ENCODE measurements around the gene MN1.

Gene MN1

DNA sequence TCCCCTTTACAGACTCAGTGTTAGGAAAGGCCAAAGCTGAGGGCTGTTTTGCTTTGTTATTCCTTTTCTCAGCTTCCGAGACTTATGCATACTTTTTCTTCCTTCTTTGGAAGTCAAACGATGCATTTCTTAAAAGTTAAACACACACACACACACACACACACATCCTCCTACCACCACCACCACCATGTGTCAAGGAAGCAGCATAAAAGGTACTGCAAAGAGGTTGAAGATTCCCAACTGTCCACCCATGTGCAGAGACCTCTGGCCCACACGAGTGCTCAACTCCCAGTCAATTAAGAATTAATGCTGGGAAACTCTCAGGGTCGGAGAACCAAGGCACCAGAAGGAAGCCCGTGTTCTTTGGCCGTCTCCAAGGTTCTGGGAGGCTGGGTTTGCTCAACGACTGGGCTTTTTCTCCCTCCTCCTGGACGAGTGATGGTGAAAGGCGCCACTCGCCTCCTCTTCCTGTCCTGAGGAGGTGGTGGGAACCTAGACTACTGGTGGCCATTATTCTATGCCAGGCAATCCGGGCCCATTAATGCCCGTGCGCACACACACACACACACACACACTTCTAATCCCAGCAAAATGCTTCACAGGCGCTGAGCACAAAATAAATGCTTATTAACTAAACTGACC, 15.1 kb downstream of the MN1 start:
- DNase-seq = no peak
- Histone ChIP-seq H3K36me3 (replicated peaks; ENCODE audit: insufficient read depth, low read length) (no peaks in the 10 kb centered on the region), H3F3A (ENCODE audit: insufficient read depth, low read length) (no peaks in the 10 kb centered on the region), H3K79me2 (ENCODE audit: low read length) (no peaks in the 10 kb centered on the region), H3K4me2 (ENCODE audit: low read depth, low read length) (no peak overlapping the region), H3K9me2 (replicated peaks; ENCODE audit: insufficient read depth, low read length) (no peaks in the 10 kb centered on the region), H4K20me1 (ENCODE audit: insufficient read depth, low read length) (no peaks in the 10 kb centered on the region), H3K27ac (ENCODE audit: low read length) (no peak overlapping the region), H3K4me3 (ENCODE audit: low read length) (no peak overlapping the region), H3K9me3 (replicated peaks; ENCODE audit: insufficient read depth, low read length) (no peaks in the 10 kb centered on the region), H2AFZ (ENCODE audit: low read length) (no peak overlapping the region), H3K27me3 (replicated peaks; ENCODE audit: insufficient read depth, low read length) (peaks cover 82% of the 10 kb centered on the region), H3K4me1 (ENCODE audit: low read length) (no peaks in the 10 kb centered on the region), H3K9ac (ENCODE audit: low read length) (no peak overlapping the region)
- TF ChIP-seq EZH2phosphoT487 (IDR thresholded peaks at IDR 0.05; ENCODE audit: low read length) (no peak), EZH2 (optimal IDR thresholded peaks at IDR 0.05; ENCODE audit: low read depth, low read length) (no peak)
- TF ChIP-seq, protein P1, sequence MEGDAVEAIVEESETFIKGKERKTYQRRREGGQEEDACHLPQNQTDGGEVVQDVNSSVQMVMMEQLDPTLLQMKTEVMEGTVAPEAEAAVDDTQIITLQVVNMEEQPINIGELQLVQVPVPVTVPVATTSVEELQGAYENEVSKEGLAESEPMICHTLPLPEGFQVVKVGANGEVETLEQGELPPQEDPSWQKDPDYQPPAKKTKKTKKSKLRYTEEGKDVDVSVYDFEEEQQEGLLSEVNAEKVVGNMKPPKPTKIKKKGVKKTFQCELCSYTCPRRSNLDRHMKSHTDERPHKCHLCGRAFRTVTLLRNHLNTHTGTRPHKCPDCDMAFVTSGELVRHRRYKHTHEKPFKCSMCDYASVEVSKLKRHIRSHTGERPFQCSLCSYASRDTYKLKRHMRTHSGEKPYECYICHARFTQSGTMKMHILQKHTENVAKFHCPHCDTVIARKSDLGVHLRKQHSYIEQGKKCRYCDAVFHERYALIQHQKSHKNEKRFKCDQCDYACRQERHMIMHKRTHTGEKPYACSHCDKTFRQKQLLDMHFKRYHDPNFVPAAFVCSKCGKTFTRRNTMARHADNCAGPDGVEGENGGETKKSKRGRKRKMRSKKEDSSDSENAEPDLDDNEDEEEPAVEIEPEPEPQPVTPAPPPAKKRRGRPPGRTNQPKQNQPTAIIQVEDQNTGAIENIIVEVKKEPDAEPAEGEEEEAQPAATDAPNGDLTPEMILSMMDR (IDR thresholded peaks at IDR 0.05; ENCODE audit: low read length) = no peak

DNA sequence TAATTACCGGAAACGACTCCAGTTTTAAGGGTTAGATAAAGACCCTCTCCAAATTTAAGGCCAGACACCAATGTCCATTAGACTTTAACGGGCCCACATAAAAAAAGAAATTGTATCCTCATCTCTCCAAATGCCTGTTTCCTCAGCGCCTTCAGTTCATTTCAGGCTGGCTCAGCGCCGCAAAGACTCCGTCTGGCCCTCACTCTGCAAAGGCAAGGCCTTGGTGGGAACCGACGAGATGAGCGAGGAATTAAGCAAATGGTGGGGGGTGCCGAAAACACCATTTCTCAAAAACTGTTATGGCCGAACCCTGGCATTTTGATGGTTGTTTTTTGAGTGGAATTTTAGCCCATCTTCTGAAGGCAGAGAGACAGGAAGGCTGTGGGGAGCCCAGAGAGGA, 15.7 kb downstream of the MN1 start:
- TF ChIP-seq, protein P1 (IDR thresholded peaks at IDR 0.05; ENCODE audit: low read length) = no peak
- no peak for TF ChIP-seq EZH2phosphoT487 (IDR thresholded peaks at IDR 0.05; ENCODE audit: low read length)
- no peak for TF ChIP-seq EZH2 (optimal IDR thresholded peaks at IDR 0.05; ENCODE audit: low read depth, low read length)

DNA sequence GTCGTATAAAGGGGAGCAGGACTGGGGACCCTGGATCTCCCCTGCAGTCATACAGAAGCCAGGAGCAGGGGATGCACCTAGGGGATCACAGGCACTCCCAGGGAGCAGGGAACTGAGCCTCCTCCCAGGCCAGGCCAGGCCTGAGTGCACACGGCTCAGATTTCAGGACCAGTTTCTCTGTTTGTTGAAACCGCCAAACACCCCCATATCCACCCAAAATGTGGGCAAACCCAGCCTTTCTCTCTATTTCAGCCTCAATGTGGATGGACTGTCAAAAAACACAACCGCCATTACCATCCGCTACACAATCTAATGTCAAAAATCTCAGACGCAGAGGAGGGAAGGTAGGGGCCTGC, 17.5 kb downstream of the MN1 start:
- Histone ChIP-seq H4K20me1 (ENCODE audit: insufficient read depth, low read length) (no peaks in the 10 kb centered on the region), H3K4me1 (ENCODE audit: low read length) (no peaks in the 10 kb centered on the region), H3K4me2 (ENCODE audit: low read depth, low read length) (no peak overlapping the region), H3K9me3 (replicated peaks; ENCODE audit: insufficient read depth, low read length) (no peaks in the 10 kb centered on the region), H2AFZ (ENCODE audit: low read length) (no peak overlapping the region), H3F3A (ENCODE audit: insufficient read depth, low read length) (no peaks in the 10 kb centered on the region), H3K27me3 (replicated peaks; ENCODE audit: insufficient read depth, low read length) (peaks cover 88% of the 10 kb centered on the region), H3K36me3 (replicated peaks; ENCODE audit: insufficient read depth, low read length) (no peaks in the 10 kb centered on the region), H3K27ac (ENCODE audit: low read length) (no peak overlapping the region), H3K9me2 (replicated peaks; ENCODE audit: insufficient read depth, low read length) (no peaks in the 10 kb centered on the region), H3K79me2 (ENCODE audit: low read length) (no peaks in the 10 kb centered on the region), H3K4me3 (ENCODE audit: low read length) (no peak overlapping the region), H3K9ac (ENCODE audit: low read length) (no peak overlapping the region)
- TF ChIP-seq EZH2phosphoT487 (IDR thresholded peaks at IDR 0.05; ENCODE audit: low read length) = no peak
- TF ChIP-seq EZH2 (optimal IDR thresholded peaks at IDR 0.05; ENCODE audit: low read depth, low read length) = no peak
- TF ChIP-seq, protein P1 (IDR thresholded peaks at IDR 0.05; ENCODE audit: low read length) = no peak
- no peak for DNase-seq

More for the DNA sequence above, 15.7 kb downstream of the MN1 start:
- H3K27ac ChIP-seq (ENCODE audit: low read length) = no peak overlapping the region
- no peaks in the 10 kb centered on the region for H3K9me2 ChIP-seq (replicated peaks; ENCODE audit: insufficient read depth, low read length)
- no peaks in the 10 kb centered on the region for H3K4me1 ChIP-seq (ENCODE audit: low read length)
- no peak overlapping the region for H3K9ac ChIP-seq (ENCODE audit: low read length)
- no peaks in the 10 kb centered on the region for H4K20me1 ChIP-seq (ENCODE audit: insufficient read depth, low read length)
- H3K36me3 ChIP-seq (replicated peaks; ENCODE audit: insufficient read depth, low read length) = no peaks in the 10 kb centered on the region
- H3K4me3 ChIP-seq (ENCODE audit: low read length) = no peak overlapping the region
- no peak overlapping the region for H2AFZ ChIP-seq (ENCODE audit: low read length)
- DNase-seq = no peak
- H3K4me2 ChIP-seq (ENCODE audit: low read depth, low read length) = no peak overlapping the region
- H3K9me3 ChIP-seq (replicated peaks; ENCODE audit: insufficient read depth, low read length) = no peaks in the 10 kb centered on the region
- no peaks in the 10 kb centered on the region for H3F3A ChIP-seq (ENCODE audit: insufficient read depth, low read length)
- no peaks in the 10 kb centered on the region for H3K79me2 ChIP-seq (ENCODE audit: low read length)
- peaks cover 83% of the 10 kb centered on the region for H3K27me3 ChIP-seq (replicated peaks; ENCODE audit: insufficient read depth, low read length)
